SK-N-SH (cell line): ENCODE measurements around the gene BBOF1. TPM values are rescaled to one million over a fixed set of nuclear protein-coding genes. Genes with fewer than 3 reads are reported as not detected.

Experiments
- CTCF ChIA-PET: fragments of 300-600, 350-600 bp; formaldehyde crosslinking; extraction: SDS; loops from one replicate; lab custom pipeline; 2021; lab: Yijun Ruan, JAX
- POLR2A ChIA-PET: fragments of 350-600 bp; sonication (Branson Sonifier 250); formaldehyde crosslinking; extraction: SDS; loops from one replicate; lab custom pipeline; 2020; ENCODE audit warnings: antibody characterized with exemption, inconsistent platforms; lab: Yijun Ruan, JAX
- DNase-seq: peaks from one replicate; pipeline ENCODE4 v3.0.0; 2012
- H2AFZ ChIP-seq: fragments of 200-600 bp; sonication (generic); 2 replicates; pipeline ENCODE4 v1.8.1; 2016; ENCODE audit warnings: antibody characterized with exemption, mild to moderate bottlenecking, low read depth
- H3F3A ChIP-seq: fragments of 200-600 bp; sonication (generic); replicated peaks from 2 replicates; pipeline ENCODE3; 2016; ENCODE audit warnings: antibody characterized with exemption, mild to moderate bottlenecking; ENCODE audit not compliant: insufficient read depth
- H3K27ac ChIP-seq, 2 experiments: fragments of 200-500 bp in 1 of 2; fragments of 200-600 bp in 1 of 2; sonication (Bioruptor generic) in 1 of 2; sonication (generic), shearing (Covaris generic) in 1 of 2; 2 replicates each; pipeline versions ENCODE4 v1.5.1 to v1.6.1; 2014 to 2016; ENCODE audit warnings: low read depth in 2 of 2, inconsistent platforms in 1 of 2, low read length in 1 of 2, mild to moderate bottlenecking in 1 of 2, mixed read lengths in 1 of 2
- H3K27me3 ChIP-seq: fragments of 200-600 bp; sonication (generic), shearing (Covaris generic); 2 replicates; pipeline ENCODE4 v1.6.1; 2016; ENCODE audit warnings: mixed run types; ENCODE audit not compliant: insufficient read depth
- H3K36me3 ChIP-seq, 2 experiments: fragments of 200-500 bp in 1 of 2; fragments of 200-600 bp in 1 of 2; sonication (Bioruptor generic) in 1 of 2; sonication (generic) in 1 of 2; replicated peaks in 1 of 2; 2 replicates each; pipeline versions ENCODE3 to v1.5.1; 2014 to 2016; ENCODE audit warnings: low read length in 1 of 2, mild to moderate bottlenecking in 1 of 2; ENCODE audit not compliant: insufficient read depth in 2 of 2, control insufficient read depth in 1 of 2
- H3K4me1 ChIP-seq, 2 experiments: fragments of 200-500 bp in 1 of 2; fragments of 200-600 bp in 1 of 2; sonication (Bioruptor generic) in 1 of 2; sonication (generic), shearing (Covaris generic) in 1 of 2; 2 replicates each; pipeline versions ENCODE4 v1.5.1 to v1.6.1; 2014 to 2016; ENCODE audit warnings: low read depth in 1 of 2, low read length in 1 of 2, mixed run types in 1 of 2; ENCODE audit not compliant: insufficient read depth in 2 of 2, control insufficient read depth in 1 of 2
- H3K4me2 ChIP-seq: fragments of 200-600 bp; sonication (generic), shearing (Covaris generic); 2 replicates; pipeline ENCODE4 v1.6.1; 2017; ENCODE audit warnings: mixed run types
- H3K4me3 ChIP-seq, 2 experiments: fragments of 200-500 bp in 1 of 2; fragments of 200-600 bp in 1 of 2; sonication (Bioruptor generic) in 1 of 2; sonication (generic), shearing (Covaris generic) in 1 of 2; 2 replicates each; pipeline versions ENCODE4 v1.5.1 to v1.8.1; 2014 to 2016; ENCODE audit warnings: low read depth in 2 of 2, inconsistent platforms in 1 of 2, low read length in 1 of 2, mild to moderate bottlenecking in 1 of 2, mixed read lengths in 1 of 2, moderate library complexity in 1 of 2
- H3K79me2 ChIP-seq: fragments of 200-600 bp; sonication (generic); 2 replicates; pipeline ENCODE4 v1.8.1; 2017; ENCODE audit warnings: mild to moderate bottlenecking; ENCODE audit not compliant: insufficient read depth
- H3K9ac ChIP-seq: fragments of 200-600 bp; sonication (generic); 2 replicates; pipeline ENCODE4 v1.6.1; 2017; ENCODE audit warnings: mixed run types
- H3K9me2 ChIP-seq: fragments of 200-600 bp; sonication (generic); 2 replicates; pipeline ENCODE4 v1.6.1; 2017; ENCODE audit warnings: mixed run types
- H3K9me3 ChIP-seq: fragments of 200-600 bp; sonication (generic); 2 replicates; pipeline ENCODE4 v1.6.1; 2017; ENCODE audit warnings: mixed run types, mild to moderate bottlenecking, moderate library complexity
- H4K20me1 ChIP-seq: fragments of 200-600 bp; sonication (generic); 2 replicates; pipeline ENCODE4 v1.6.1; 2017; ENCODE audit warnings: mild to moderate bottlenecking, mixed run types; ENCODE audit not compliant: insufficient read depth
- CHD2 ChIP-seq: fragments of 150-350 bp; IDR thresholded peaks from 2 replicates; pipeline ENCODE4 v1.6.1; 2018; ENCODE audit warnings: low read length; ENCODE audit not compliant: partially characterized antibody
- CTCF ChIP-seq: fragments of 200-600 bp; sonication (generic); IDR thresholded peaks from 2 replicates; pipeline ENCODE4 v1.6.1; 2017; ENCODE audit warnings: antibody characterized with exemption, mild to moderate bottlenecking, moderate library complexity
- EP300 ChIP-seq, 2 experiments: IDR thresholded peaks; 2 replicates each; pipeline versions ENCODE4 v1.4.0 to v1.6.1; 2012; ENCODE audit warnings: borderline replicate concordance in 1 of 2, low read depth in 1 of 2, low read length in 1 of 2
- EZH2phosphoT487 ChIP-seq: fragments of 200-600 bp; sonication (generic); IDR thresholded peaks from 2 replicates; pipeline ENCODE4 v1.6.1; 2017; ENCODE audit warnings: low read depth, mixed run types, mild to moderate bottlenecking, antibody characterized with exemption, moderate library complexity, borderline replicate concordance
- FOXJ3 ChIP-seq: sonication (generic); formaldehyde crosslinking; IDR thresholded peaks from 2 replicates; pipeline ENCODE4 v1.5.1; 2020; ENCODE audit warnings: mild to moderate bottlenecking, missing genetic modification reagents
- FOXM1 ChIP-seq: IDR thresholded peaks from 2 replicates; pipeline ENCODE4 v1.4.0; 2012; ENCODE audit warnings: low read depth, mild to moderate bottlenecking
- GABPA ChIP-seq: IDR thresholded peaks from 2 replicates; pipeline ENCODE4 v1.4.0; 2012; ENCODE audit warnings: low read depth, mild to moderate bottlenecking
- MAX ChIP-seq: IDR thresholded peaks from 2 replicates; pipeline ENCODE4 v1.4.0; 2012; ENCODE audit warnings: low read depth
- MEF2A ChIP-seq: IDR thresholded peaks from 2 replicates; pipeline ENCODE4 v1.4.0; 2012; ENCODE audit warnings: low read depth, borderline replicate concordance
- NFIC ChIP-seq: IDR thresholded peaks from 2 replicates; pipeline ENCODE4 v1.4.0; 2012; ENCODE audit warnings: borderline replicate concordance
- PBX3 ChIP-seq: IDR thresholded peaks from 2 replicates; pipeline ENCODE4; 2012
- POLR2AphosphoS5 ChIP-seq: IDR thresholded peaks from 2 replicates; pipeline ENCODE4 v1.6.1; 2012; ENCODE audit warnings: low read depth, low read length
- RCOR1 ChIP-seq: fragments of 150-350 bp; IDR thresholded peaks from 2 replicates; pipeline ENCODE4 v1.6.1; 2017; ENCODE audit warnings: antibody characterized with exemption, low read length
- RFX5 ChIP-seq: IDR thresholded peaks from 2 replicates; pipeline ENCODE4 v1.6.1; 2012; ENCODE audit warnings: mild to moderate bottlenecking, improper control_type of control experiment, low read length
- SMC3 ChIP-seq: IDR thresholded peaks from 2 replicates; pipeline ENCODE4 v1.6.1; 2012; ENCODE audit warnings: low read depth, low read length, improper control_type of control experiment
- TAF1 ChIP-seq: IDR thresholded peaks from 2 replicates; pipeline ENCODE4 v1.6.1; 2012; ENCODE audit warnings: low read depth, mild to moderate bottlenecking, low read length, moderate library complexity, borderline replicate concordance
- TCF12 ChIP-seq: IDR thresholded peaks from 2 replicates; pipeline ENCODE4 v1.4.0; 2012
- USF1 ChIP-seq: IDR thresholded peaks from 2 replicates; pipeline ENCODE4 v1.4.0; 2012; ENCODE audit warnings: low read depth, borderline replicate concordance
- WGBS: methylation state at CpG from one replicate; pipeline ENCODE4 v1.1.6; 2017; ENCODE audit warnings: low lambda C conversion rate; 5-methylcytosine and 5-hydroxymethylcytosine counted together
- polyA plus RNA-seq, 3 experiments: library from polyadenylated mRNA; depleted of rRNA; stranded (reverse); fragments of >200 nt; gene quantifications; 2 replicates each; pipeline ENCODE4 v1.2.3, GENCODE V29; 2012
- TF ChIP-seq, protein P1 (sequence below): fragments of 150-350 bp; IDR thresholded peaks from 2 replicates; pipeline ENCODE4 v1.6.1; 2016; ENCODE audit warnings: mild to moderate bottlenecking, low read depth, low read length
- TF ChIP-seq, protein P2 (sequence below): fragments of 150-350 bp; IDR thresholded peaks from 2 replicates; pipeline ENCODE4 v1.6.1; 2017; ENCODE audit warnings: antibody characterized with exemption, low read length, low read depth, borderline replicate concordance

The BBOF1 gene
- polyA plus RNA-seq, 1 of the 3 experiments (the other 2 are of a cell fraction) = 1.9 TPM

- TF ChIP-seq USF1 (no peak), RCOR1 (no peak), TAF1 (no peak), CHD2 (no peak), NFIC (no peak), GABPA (no peak)
These were observed 23.1 kb downstream of the BBOF1 start (continued) for GRCh38 chr14:74042296-74042695.

- WGBS = 99% methylated on average over 4 of the region's 4 CpGs
- TF ChIP-seq FOXJ3 (CRISPR knock-in tag) (no peak), EP300 (IDR thresholded peaks at IDR 0.05; ENCODE audit: borderline replicate concordance in 1 of 2, low read depth in 1 of 2, low read length in 1 of 2) (no peak), RFX5 (no peak), CTCF (no peak), GABPA (no peak), POLR2AphosphoS5 (no peak), PBX3 (no peak), TCF12 (no peak), NFIC (no peak), CHD2 (no peak), TAF1 (no peak), SMC3 (no peak), EZH2phosphoT487 (no peak), MAX (no peak), FOXM1 (no peak), MEF2A (no peak), USF1 (no peak)
- TF ChIP-seq, protein P1, sequence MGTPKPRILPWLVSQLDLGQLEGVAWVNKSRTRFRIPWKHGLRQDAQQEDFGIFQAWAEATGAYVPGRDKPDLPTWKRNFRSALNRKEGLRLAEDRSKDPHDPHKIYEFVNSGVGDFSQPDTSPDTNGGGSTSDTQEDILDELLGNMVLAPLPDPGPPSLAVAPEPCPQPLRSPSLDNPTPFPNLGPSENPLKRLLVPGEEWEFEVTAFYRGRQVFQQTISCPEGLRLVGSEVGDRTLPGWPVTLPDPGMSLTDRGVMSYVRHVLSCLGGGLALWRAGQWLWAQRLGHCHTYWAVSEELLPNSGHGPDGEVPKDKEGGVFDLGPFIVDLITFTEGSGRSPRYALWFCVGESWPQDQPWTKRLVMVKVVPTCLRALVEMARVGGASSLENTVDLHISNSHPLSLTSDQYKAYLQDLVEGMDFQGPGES = no peak
- TF ChIP-seq, protein P2, sequence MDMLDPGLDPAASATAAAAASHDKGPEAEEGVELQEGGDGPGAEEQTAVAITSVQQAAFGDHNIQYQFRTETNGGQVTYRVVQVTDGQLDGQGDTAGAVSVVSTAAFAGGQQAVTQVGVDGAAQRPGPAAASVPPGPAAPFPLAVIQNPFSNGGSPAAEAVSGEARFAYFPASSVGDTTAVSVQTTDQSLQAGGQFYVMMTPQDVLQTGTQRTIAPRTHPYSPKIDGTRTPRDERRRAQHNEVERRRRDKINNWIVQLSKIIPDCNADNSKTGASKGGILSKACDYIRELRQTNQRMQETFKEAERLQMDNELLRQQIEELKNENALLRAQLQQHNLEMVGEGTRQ = no peak
- TF ChIP-seq, all 33 proteins: peak for 0
- no peaks in the 10 kb centered on the region for H3K9me3 ChIP-seq
- H3K36me3 ChIP-seq = no peaks in the 10 kb centered on the region
- no peaks in the 10 kb centered on the region for H3K27me3 ChIP-seq
- H3F3A ChIP-seq = no peaks in the 10 kb centered on the region
- H4K20me1 ChIP-seq = no peaks in the 10 kb centered on the region
- H3K4me2 ChIP-seq = no peak overlapping the region
- H3K9me2 ChIP-seq = no peaks in the 10 kb centered on the region
- H3K79me2 ChIP-seq = no peaks in the 10 kb centered on the region
- no peak overlapping the region for H3K4me3 ChIP-seq
- CTCF ChIA-PET = no interaction called here
- no peak for DNase-seq
- H3K27ac ChIP-seq = no peak overlapping the region
- H3K9ac ChIP-seq = no peak overlapping the region
- H3K4me1 ChIP-seq = no peaks in the 10 kb centered on the region; a peak in 1 of 4 replicates
- no peak overlapping the region for H2AFZ ChIP-seq
- POLR2A ChIA-PET = no interaction called here
These were observed 26.4 kb downstream of the BBOF1 start for GRCh38 chr14:74045522-74045921.
